ENCODE results near the gene TGFB3. TPM values are rescaled to one million over a fixed set of nuclear protein-coding genes. Genes with fewer than 3 reads are reported as not detected.

The TGFB3 gene
- polyA plus RNA-seq, 1 donor from 2014 or later, result 1.3 TPM

DNA sequence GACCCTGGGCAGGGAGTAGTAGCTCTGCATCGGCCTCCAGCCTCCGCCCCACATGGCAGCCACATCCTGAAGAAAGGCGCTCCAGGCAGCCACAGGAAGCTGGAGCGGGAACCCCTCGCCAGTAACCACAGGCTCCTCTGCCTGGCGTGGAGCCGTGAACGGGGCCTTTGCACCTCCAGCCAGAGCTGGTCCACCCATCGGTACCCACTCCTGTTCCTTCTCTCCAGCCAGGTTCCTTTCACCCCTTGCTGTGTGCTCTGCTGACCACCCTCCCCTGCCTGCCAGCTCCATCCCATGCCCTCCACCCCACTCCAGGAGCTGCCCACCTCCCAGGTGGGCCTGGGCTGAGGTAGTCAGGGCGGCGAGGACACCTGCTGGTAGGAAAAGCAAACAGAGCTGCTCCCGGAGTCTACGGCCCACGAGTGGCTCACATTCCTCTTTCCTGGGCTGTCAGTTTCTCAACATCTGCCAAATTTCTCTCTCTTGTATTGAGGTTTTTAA is 2.7 kb downstream of the TGFB3 start:
- H3K79me2 ChIP-seq (replicated peaks; ENCODE audit: insufficient read depth, low read length), result no peaks in the 10 kb centered on the region
- H3K9ac ChIP-seq (ENCODE audit: low read length), result no peak overlapping the region
- no peak overlapping the region for H2AFZ ChIP-seq (ENCODE audit: low read depth, low read length)
- peaks cover 5% of the 10 kb centered on the region for H3K27me3 ChIP-seq (ENCODE audit: insufficient read depth, low read depth, low read length)
- H4K20me1 ChIP-seq (ENCODE audit: insufficient read depth), result no peaks in the 10 kb centered on the region
- H3K27ac ChIP-seq (ENCODE audit: low read length), result no peak overlapping the region
- H3K4me3 ChIP-seq (ENCODE audit: low read length), result no peak overlapping the region
- no peaks in the 10 kb centered on the region for H3K9me3 ChIP-seq (ENCODE audit: low read length)
- no peaks in the 10 kb centered on the region for H3K9me2 ChIP-seq (ENCODE audit: insufficient read depth, low read length)
- TF ChIP-seq SMC3 (conservative IDR thresholded peaks at IDR 0.05; ENCODE audit: poor library complexity) (peak; percentile 68), TAF1 (IDR thresholded peaks at IDR 0.05; ENCODE audit: low read depth) (no peak), POLR2AphosphoS5 (IDR thresholded peaks at IDR 0.05) (no peak), MXI1 (conservative IDR thresholded peaks at IDR 0.05; ENCODE audit: poor library complexity, severe bottlenecking) (no peak), EZH2 (IDR thresholded peaks at IDR 0.05; ENCODE audit: borderline replicate concordance, insufficient read depth, low read length, poor library complexity, severe bottlenecking) (no peak), EP300 (conservative IDR thresholded peaks at IDR 0.05; ENCODE audit: poor library complexity, severe bottlenecking) (no peak), RAD21 (conservative IDR thresholded peaks at IDR 0.05) (peak; percentile 64)
- TF ChIP-seq, protein P1, sequence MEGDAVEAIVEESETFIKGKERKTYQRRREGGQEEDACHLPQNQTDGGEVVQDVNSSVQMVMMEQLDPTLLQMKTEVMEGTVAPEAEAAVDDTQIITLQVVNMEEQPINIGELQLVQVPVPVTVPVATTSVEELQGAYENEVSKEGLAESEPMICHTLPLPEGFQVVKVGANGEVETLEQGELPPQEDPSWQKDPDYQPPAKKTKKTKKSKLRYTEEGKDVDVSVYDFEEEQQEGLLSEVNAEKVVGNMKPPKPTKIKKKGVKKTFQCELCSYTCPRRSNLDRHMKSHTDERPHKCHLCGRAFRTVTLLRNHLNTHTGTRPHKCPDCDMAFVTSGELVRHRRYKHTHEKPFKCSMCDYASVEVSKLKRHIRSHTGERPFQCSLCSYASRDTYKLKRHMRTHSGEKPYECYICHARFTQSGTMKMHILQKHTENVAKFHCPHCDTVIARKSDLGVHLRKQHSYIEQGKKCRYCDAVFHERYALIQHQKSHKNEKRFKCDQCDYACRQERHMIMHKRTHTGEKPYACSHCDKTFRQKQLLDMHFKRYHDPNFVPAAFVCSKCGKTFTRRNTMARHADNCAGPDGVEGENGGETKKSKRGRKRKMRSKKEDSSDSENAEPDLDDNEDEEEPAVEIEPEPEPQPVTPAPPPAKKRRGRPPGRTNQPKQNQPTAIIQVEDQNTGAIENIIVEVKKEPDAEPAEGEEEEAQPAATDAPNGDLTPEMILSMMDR (IDR thresholded peaks at IDR 0.05; ENCODE audit: poor library complexity, severe bottlenecking), result peak; percentile 59
- TF ChIP-seq, protein P2, sequence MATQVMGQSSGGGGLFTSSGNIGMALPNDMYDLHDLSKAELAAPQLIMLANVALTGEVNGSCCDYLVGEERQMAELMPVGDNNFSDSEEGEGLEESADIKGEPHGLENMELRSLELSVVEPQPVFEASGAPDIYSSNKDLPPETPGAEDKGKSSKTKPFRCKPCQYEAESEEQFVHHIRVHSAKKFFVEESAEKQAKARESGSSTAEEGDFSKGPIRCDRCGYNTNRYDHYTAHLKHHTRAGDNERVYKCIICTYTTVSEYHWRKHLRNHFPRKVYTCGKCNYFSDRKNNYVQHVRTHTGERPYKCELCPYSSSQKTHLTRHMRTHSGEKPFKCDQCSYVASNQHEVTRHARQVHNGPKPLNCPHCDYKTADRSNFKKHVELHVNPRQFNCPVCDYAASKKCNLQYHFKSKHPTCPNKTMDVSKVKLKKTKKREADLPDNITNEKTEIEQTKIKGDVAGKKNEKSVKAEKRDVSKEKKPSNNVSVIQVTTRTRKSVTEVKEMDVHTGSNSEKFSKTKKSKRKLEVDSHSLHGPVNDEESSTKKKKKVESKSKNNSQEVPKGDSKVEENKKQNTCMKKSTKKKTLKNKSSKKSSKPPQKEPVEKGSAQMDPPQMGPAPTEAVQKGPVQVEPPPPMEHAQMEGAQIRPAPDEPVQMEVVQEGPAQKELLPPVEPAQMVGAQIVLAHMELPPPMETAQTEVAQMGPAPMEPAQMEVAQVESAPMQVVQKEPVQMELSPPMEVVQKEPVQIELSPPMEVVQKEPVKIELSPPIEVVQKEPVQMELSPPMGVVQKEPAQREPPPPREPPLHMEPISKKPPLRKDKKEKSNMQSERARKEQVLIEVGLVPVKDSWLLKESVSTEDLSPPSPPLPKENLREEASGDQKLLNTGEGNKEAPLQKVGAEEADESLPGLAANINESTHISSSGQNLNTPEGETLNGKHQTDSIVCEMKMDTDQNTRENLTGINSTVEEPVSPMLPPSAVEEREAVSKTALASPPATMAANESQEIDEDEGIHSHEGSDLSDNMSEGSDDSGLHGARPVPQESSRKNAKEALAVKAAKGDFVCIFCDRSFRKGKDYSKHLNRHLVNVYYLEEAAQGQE (IDR thresholded peaks at IDR 0.05; ENCODE audit: borderline replicate concordance), result no peak
- no peak overlapping the region for H3K4me2 ChIP-seq (ENCODE audit: low read length)
- H3F3A ChIP-seq (ENCODE audit: insufficient read depth, low read length, poor library complexity, severe bottlenecking), result no peaks in the 10 kb centered on the region
- H3K36me3 ChIP-seq (ENCODE audit: insufficient read depth, low read length), result no peaks in the 10 kb centered on the region

DNA sequence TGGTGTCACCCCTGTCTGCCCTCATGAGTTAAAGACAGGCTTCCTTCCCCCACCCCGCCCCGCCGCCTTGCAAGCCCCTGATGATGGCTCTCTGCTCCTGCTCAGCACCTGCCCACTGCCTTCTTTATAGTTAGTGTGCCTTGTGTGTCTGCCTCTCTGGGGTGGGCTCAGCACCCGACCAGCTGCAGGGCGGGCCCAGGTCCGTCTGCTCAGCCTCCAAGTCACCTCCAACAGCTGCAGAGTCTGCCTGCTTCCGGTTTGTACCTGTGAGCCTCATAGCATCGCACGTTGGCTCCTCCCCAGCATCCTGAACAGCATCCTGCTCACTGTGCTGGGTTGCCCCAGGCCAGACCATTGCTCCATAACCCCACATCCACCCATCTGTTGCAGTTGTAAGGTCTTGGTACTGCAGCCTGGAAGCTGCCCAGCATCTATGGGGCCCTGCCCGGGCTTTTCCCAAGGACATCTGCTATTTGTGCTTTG is 3.5 kb downstream of the TGFB3 start:
- TF ChIP-seq POLR2AphosphoS5 (IDR thresholded peaks at IDR 0.05), result no peak
- no peak for TF ChIP-seq MXI1 (conservative IDR thresholded peaks at IDR 0.05; ENCODE audit: poor library complexity, severe bottlenecking)
- TF ChIP-seq EP300 (conservative IDR thresholded peaks at IDR 0.05; ENCODE audit: poor library complexity, severe bottlenecking), result no peak
- TF ChIP-seq, protein P2 (IDR thresholded peaks at IDR 0.05; ENCODE audit: borderline replicate concordance), result no peak
- no peak for TF ChIP-seq RAD21 (conservative IDR thresholded peaks at IDR 0.05)
- TF ChIP-seq SMC3 (conservative IDR thresholded peaks at IDR 0.05; ENCODE audit: poor library complexity), result no peak
- TF ChIP-seq, protein P1 (IDR thresholded peaks at IDR 0.05; ENCODE audit: poor library complexity, severe bottlenecking), result no peak
- no peak for TF ChIP-seq EZH2 (IDR thresholded peaks at IDR 0.05; ENCODE audit: borderline replicate concordance, insufficient read depth, low read length, poor library complexity, severe bottlenecking)
- no peak for TF ChIP-seq TAF1 (IDR thresholded peaks at IDR 0.05; ENCODE audit: low read depth)
- H3K9me2 ChIP-seq (ENCODE audit: insufficient read depth, low read length), result no peaks in the 10 kb centered on the region
- H3K4me3 ChIP-seq (ENCODE audit: low read length), result no peak overlapping the region
- H3K9ac ChIP-seq (ENCODE audit: low read length), result no peak overlapping the region
- no peak overlapping the region for H3K4me2 ChIP-seq (ENCODE audit: low read length)
- H3F3A ChIP-seq (ENCODE audit: insufficient read depth, low read length, poor library complexity, severe bottlenecking), result no peaks in the 10 kb centered on the region
- no peak overlapping the region for H2AFZ ChIP-seq (ENCODE audit: low read depth, low read length)
- H3K27me3 ChIP-seq (ENCODE audit: insufficient read depth, low read depth, low read length), result peaks cover 5% of the 10 kb centered on the region
- no peaks in the 10 kb centered on the region for H3K79me2 ChIP-seq (replicated peaks; ENCODE audit: insufficient read depth, low read length)
- no peak overlapping the region for H3K27ac ChIP-seq (ENCODE audit: low read length)
- no peaks in the 10 kb centered on the region for H3K9me3 ChIP-seq (ENCODE audit: low read length)
- H3K36me3 ChIP-seq (ENCODE audit: insufficient read depth, low read length), result no peaks in the 10 kb centered on the region
- no peaks in the 10 kb centered on the region for H4K20me1 ChIP-seq (ENCODE audit: insufficient read depth)
